Astrocyte (in vitro differentiated cells and primary cell): ENCODE data around the gene SGPP1.

ENCODE experiments used
- CTCF ChIP-seq: IDR thresholded peaks from 2 replicates; pipeline ENCODE4 v1.5.1; 2011; ENCODE audit warnings: low read depth, mild to moderate bottlenecking, inconsistent platforms, low read length, moderate library complexity; ENCODE audit not compliant: insufficient read depth
- EZH2 ChIP-seq: IDR thresholded peaks from 2 replicates; pipeline ENCODE4 v1.6.1; 2012; ENCODE audit warnings: mild to moderate bottlenecking, low read length, inconsistent platforms; ENCODE audit not compliant: insufficient read depth

- TF ChIP-seq EZH2 (no peak), CTCF (no peak)
Observed at GRCh38 chr14:63713058-63713457, 14.8 kb downstream of the SGPP1 start.
